Endothelial cell of umbilical vein (primary cell): ENCODE data around the gene GAL3ST1.

Experiments
- EZH2 ChIP-seq: IDR thresholded peaks from 2 replicates; pipeline ENCODE4 v1.6.1; 2012; ENCODE audit warnings: borderline replicate concordance, low read depth, mild to moderate bottlenecking, moderate library complexity, low read length, inconsistent platforms; ENCODE audit not compliant: severe bottlenecking
- GATA2 ChIP-seq: IDR thresholded peaks from 2 replicates; pipeline ENCODE4 v1.7.0; 2011; ENCODE audit warnings: low read depth, mild to moderate bottlenecking, moderate library complexity, mixed read lengths, low read length; ENCODE audit not compliant: insufficient read length, insufficient read depth
- JUN ChIP-seq: IDR thresholded peaks from 2 replicates; pipeline ENCODE4 v1.6.1; 2011; ENCODE audit warnings: borderline replicate concordance, low read depth; ENCODE audit not compliant: insufficient read length, insufficient read depth
- MYC ChIP-seq: IDR thresholded peaks from one replicate; pipeline ENCODE4 v1.6.1; 2011; ENCODE audit warnings: mild to moderate bottlenecking, low read depth, low read length
- POLR2A ChIP-seq: IDR thresholded peaks from 2 replicates; pipeline ENCODE4 v1.6.1; 2012; ENCODE audit warnings: low read depth, mild to moderate bottlenecking, control low read depth, low read length
- POLR2AphosphoS5 ChIP-seq: IDR thresholded peaks from 2 replicates; pipeline ENCODE4 v1.6.1; 2012; ENCODE audit warnings: low read depth, mild to moderate bottlenecking, control low read depth, low read length, moderate library complexity; ENCODE audit not compliant: insufficient read depth
- TF ChIP-seq, protein P1 (sequence below), 2 donors: IDR thresholded peaks; 1 replicate in 1 of 2; 2 replicates in 1 of 2; pipeline ENCODE4 v1.5.1; 2011; ENCODE audit warnings: low read length in 2 of 2, mild to moderate bottlenecking in 2 of 2, moderate library complexity in 2 of 2, control low read depth in 1 of 2, inconsistent platforms in 1 of 2, low read depth in 1 of 2; ENCODE audit not compliant: insufficient read depth in 1 of 2; ENCODE audit errors: extremely low read depth in 1 of 2
- TF ChIP-seq, protein P2 (sequence below): IDR thresholded peaks from 2 replicates; pipeline ENCODE4 v1.6.1; 2011; ENCODE audit not compliant: insufficient read depth, insufficient read length

DNA sequence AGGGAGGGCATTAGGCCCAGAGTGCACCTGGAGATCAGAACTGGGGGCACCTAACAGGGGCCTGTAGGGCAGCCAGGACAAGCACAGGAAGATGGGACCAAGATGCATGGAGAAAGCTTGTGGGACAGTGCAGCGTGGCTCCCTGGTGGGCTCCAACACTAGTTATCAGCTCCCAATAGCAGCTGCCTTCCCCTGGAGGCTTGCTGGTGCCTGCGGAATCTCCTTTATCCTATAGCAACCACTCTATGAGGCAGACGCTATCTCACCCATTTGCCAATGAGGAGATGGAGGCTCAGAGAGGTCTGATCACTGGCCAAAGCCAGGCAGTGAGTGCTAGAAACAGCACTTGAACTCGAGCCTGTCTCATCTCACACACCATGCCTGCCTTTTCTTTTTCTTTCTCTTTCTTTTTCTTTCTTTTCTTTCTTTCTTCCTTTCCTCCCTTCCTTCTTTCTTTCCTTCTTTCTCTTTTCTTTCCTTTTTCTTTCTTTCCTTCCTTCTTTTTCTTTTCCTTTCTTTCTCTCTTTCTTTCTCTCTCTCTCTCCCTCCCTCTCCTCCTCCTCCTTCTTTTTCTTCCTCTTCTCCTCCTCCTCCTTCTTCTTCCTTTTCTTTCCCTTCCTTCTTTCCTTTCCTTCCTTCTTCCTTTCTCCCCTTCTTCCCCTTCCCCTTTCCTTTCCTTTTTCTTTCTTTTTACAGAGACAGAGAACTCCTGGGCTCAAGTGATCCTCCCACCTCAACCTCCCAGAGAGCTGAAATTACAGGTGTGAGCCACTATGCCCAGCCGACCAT is 52.9 kb downstream of the GAL3ST1 start:
- TF ChIP-seq, protein P1, sequence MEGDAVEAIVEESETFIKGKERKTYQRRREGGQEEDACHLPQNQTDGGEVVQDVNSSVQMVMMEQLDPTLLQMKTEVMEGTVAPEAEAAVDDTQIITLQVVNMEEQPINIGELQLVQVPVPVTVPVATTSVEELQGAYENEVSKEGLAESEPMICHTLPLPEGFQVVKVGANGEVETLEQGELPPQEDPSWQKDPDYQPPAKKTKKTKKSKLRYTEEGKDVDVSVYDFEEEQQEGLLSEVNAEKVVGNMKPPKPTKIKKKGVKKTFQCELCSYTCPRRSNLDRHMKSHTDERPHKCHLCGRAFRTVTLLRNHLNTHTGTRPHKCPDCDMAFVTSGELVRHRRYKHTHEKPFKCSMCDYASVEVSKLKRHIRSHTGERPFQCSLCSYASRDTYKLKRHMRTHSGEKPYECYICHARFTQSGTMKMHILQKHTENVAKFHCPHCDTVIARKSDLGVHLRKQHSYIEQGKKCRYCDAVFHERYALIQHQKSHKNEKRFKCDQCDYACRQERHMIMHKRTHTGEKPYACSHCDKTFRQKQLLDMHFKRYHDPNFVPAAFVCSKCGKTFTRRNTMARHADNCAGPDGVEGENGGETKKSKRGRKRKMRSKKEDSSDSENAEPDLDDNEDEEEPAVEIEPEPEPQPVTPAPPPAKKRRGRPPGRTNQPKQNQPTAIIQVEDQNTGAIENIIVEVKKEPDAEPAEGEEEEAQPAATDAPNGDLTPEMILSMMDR (IDR thresholded peaks at IDR 0.05; ENCODE audit: extremely low read depth in 1 of 2, insufficient read depth in 1 of 2, low read depth in 1 of 2, low read length in 2 of 2): no peak
- TF ChIP-seq MYC (no peak), EZH2 (no peak), POLR2A (no peak), POLR2AphosphoS5 (no peak), JUN (no peak), GATA2 (no peak)
- TF ChIP-seq, protein P2, sequence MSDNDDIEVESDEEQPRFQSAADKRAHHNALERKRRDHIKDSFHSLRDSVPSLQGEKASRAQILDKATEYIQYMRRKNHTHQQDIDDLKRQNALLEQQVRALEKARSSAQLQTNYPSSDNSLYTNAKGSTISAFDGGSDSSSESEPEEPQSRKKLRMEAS: no peak
